ENCODE results near the gene LRRFIP1.

GRCh38 chr2:237625777-237626176 is 1.6 kb upstream of the LRRFIP1 start:
- TF ChIP-seq CTCF (IDR thresholded peaks at IDR 0.05; ENCODE audit: low read depth, low read length): no peak
- TF ChIP-seq EZH2phosphoT487 (IDR thresholded peaks at IDR 0.05; ENCODE audit: low read depth): no peak
